Keratinocyte (primary cell): ENCODE data around the gene C14orf119. TPM values are rescaled to one million over a fixed set of nuclear protein-coding genes. Genes with fewer than 3 reads are reported as not detected.

ENCODE experiments used
- DNase-seq: peaks from one replicate; pipeline ENCODE4 v3.0.0-alpha.2; 2011; ENCODE audit warnings: low read depth, missing footprints, low spot score
- FAIRE-seq: peaks from 2 replicates; lab custom pipeline; 2011; peaks lifted over from hg19 to GRCh38; lab: Jason Lieb, UNC
- H2AFZ ChIP-seq: 2 replicates; pipeline ENCODE4 v1.6.0; 2012; ENCODE audit warnings: low read length, control low read depth, inconsistent platforms; ENCODE audit not compliant: control insufficient read depth
- H3K27ac ChIP-seq: 2 replicates; pipeline ENCODE4 v1.5.1; 2011; ENCODE audit warnings: low read length; ENCODE audit not compliant: control insufficient read depth, insufficient read depth
- H3K27me3 ChIP-seq: 3 replicates; pipeline ENCODE4 v1.6.0; 2011; ENCODE audit warnings: low read length; ENCODE audit not compliant: control insufficient read depth, insufficient read depth; ENCODE audit errors: extremely low read depth
- H3K36me3 ChIP-seq, 2 experiments: 2 replicates in 1 of 2; 3 replicates in 1 of 2; pipeline ENCODE4 v1.5.1; 2011; ENCODE audit warnings: low read length in 2 of 2, mild to moderate bottlenecking in 1 of 2; ENCODE audit not compliant: control insufficient read depth in 2 of 2, insufficient read depth in 2 of 2; ENCODE audit errors: extremely low read depth in 1 of 2
- H3K4me1 ChIP-seq: 3 replicates; pipeline ENCODE4 v1.5.1; 2011; ENCODE audit warnings: low read length; ENCODE audit not compliant: control insufficient read depth, insufficient read depth; ENCODE audit errors: extremely low read depth
- H3K4me2 ChIP-seq: 3 replicates; pipeline ENCODE4 v1.6.0; 2011; ENCODE audit warnings: low read depth, low read length; ENCODE audit not compliant: control insufficient read depth, insufficient read depth; ENCODE audit errors: extremely low read depth
- H3K4me3 ChIP-seq, 3 experiments: fragments of 200-600 bp in 1 of 3; sonication (generic) in 1 of 3; 2 replicates in 2 of 3; 3 replicates in 1 of 3; pipeline ENCODE4 v1.5.1; 2011 to 2016; ENCODE audit warnings: low read length in 3 of 3, mild to moderate bottlenecking in 3 of 3, control low read depth in 2 of 3, inconsistent platforms in 1 of 3, low read depth in 1 of 3, mixed read lengths in 1 of 3, mixed run types in 1 of 3, moderate library complexity in 1 of 3; ENCODE audit not compliant: control insufficient read depth in 2 of 3, insufficient read depth in 2 of 3; ENCODE audit errors: extremely low read depth in 1 of 3
- H3K79me2 ChIP-seq: 2 replicates; pipeline ENCODE4 v1.6.0; 2012; ENCODE audit warnings: low read length; ENCODE audit not compliant: control insufficient read depth, insufficient read depth
- H3K9ac ChIP-seq: 3 replicates; pipeline ENCODE4 v1.6.0; 2011; ENCODE audit warnings: low read length; ENCODE audit not compliant: control insufficient read depth, insufficient read depth; ENCODE audit errors: extremely low read depth
- H3K9me1 ChIP-seq: 3 replicates; pipeline ENCODE4 v1.6.0; 2011; ENCODE audit warnings: low read length; ENCODE audit not compliant: control insufficient read depth, insufficient read depth; ENCODE audit errors: extremely low read depth
- H3K9me3 ChIP-seq: 2 replicates; pipeline ENCODE4 v1.5.1; 2012; ENCODE audit warnings: low read depth, low read length; ENCODE audit not compliant: control insufficient read depth
- H4K20me1 ChIP-seq: 3 replicates; pipeline ENCODE4 v1.6.0; 2011; ENCODE audit warnings: low read length; ENCODE audit not compliant: control insufficient read depth, insufficient read depth; ENCODE audit errors: extremely low read depth
- EZH2 ChIP-seq: IDR thresholded peaks from one replicate; pipeline ENCODE4 v1.6.1; 2012; ENCODE audit warnings: inconsistent platforms, mild to moderate bottlenecking, low read length, moderate library complexity
- dilution Hi-C: fragments of 300-500 bp; cut with MboI; formaldehyde crosslinking; loops from one replicate; pipeline ENCODE4 v1.7.0; 2020; ENCODE audit warnings: low sequenced_read_pairs; ENCODE audit not compliant: extremely low pct_ligation_motif_present
- polyA plus RNA-seq, 5 experiments: library from polyadenylated mRNA; depleted of rRNA in 3 of 5; stranded (reverse) in 3 of 5; stranded (forward) in 1 of 5; unstranded in 1 of 5; fragments of >200 nt; gene quantifications; 1 replicate in 1 of 5; 2 replicates in 3 of 5; 3 replicates in 1 of 5; pipeline versions ENCODE4 v1.2.1 to v1.2.3, GENCODE V29; 2011 to 2012; ENCODE audit warnings: missing spikeins in 2 of 5, low read depth in 1 of 5, low replicate concordance in 1 of 5
- TF ChIP-seq, protein P1 (sequence below), 3 experiments: IDR thresholded peaks in 1 of 3; conservative IDR thresholded peaks in 1 of 3; optimal IDR thresholded peaks in 1 of 3; 2 replicates in 2 of 3; 3 replicates in 1 of 3; pipeline versions ENCODE3 to v1.5.1; 2011; ENCODE audit warnings: low read length in 3 of 3, mild to moderate bottlenecking in 3 of 3, moderate library complexity in 2 of 3, control low read depth in 1 of 3, inconsistent platforms in 1 of 3; ENCODE audit not compliant: insufficient read depth in 2 of 3; ENCODE audit errors: extremely low read depth in 1 of 3

Gene C14orf119
- polyA plus RNA-seq, 1 donor (not counting 4 experiments of a cell fraction or from before 2014, with no cell fraction given): 73.7 TPM

DNA sequence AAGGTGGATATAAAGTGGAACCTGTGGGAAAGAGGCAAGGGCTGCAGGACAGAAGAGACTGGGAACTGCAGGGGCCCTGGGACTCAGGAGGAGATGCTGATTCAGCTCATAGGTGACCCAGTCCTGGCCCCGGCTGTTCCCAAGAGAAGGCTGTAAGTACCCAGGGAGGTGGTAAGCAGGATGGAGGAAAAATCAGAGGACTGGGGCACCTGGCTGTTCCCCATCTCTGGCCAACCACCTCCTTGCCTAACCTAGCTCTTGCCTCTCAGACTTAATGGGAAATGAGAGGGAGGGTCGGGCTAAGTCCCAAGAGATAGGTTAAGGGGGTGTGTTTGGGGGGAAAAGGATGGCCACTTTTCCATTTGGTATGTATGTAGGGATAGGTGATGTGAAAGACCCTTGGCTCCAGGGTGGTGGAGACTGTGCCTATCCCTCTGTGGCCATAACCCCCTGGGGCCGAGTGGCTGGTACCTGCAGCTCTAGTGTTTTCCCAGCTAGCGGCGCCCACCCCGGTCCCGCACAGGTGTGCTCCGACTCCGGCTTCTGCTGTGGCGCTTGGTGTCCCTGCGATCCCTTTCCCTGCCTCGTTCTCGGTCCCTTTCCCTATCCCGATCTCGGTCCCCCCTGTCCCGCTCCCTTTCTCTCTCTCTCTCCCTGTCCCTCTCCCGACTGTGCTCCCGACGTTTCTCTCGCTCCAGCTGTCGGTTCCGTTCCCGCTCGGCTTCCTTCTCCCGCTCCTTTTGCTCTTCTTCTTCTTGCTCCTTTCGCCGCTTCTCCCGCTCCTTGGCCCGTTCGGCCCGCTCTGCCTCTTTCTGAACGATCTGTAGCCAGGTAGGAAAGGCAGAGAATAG is 36.4 kb upstream of the C14orf119 start:
- Histone ChIP-seq H3K9ac (no peak overlapping the region), H3K79me2 (peaks cover 5% of the 10 kb centered on the region), H2AFZ (no peak overlapping the region), H3K4me1 (peaks cover 30% of the 10 kb centered on the region), H4K20me1 (no peaks in the 10 kb centered on the region), H3K4me3 (no peak overlapping the region), H3K4me2 (no peak overlapping the region), H3K27me3 (no peaks in the 10 kb centered on the region), H3K27ac (no peak overlapping the region), H3K36me3 (peaks cover 32 to 37% of the 10 kb centered on the region in 2 experiments), H3K9me3 (no peaks in the 10 kb centered on the region), H3K9me1 (no peaks in the 10 kb centered on the region)
- dilution Hi-C loops: no loop called here
- DNase-seq: no peak
- no peak for FAIRE-seq
- TF ChIP-seq, protein P1, sequence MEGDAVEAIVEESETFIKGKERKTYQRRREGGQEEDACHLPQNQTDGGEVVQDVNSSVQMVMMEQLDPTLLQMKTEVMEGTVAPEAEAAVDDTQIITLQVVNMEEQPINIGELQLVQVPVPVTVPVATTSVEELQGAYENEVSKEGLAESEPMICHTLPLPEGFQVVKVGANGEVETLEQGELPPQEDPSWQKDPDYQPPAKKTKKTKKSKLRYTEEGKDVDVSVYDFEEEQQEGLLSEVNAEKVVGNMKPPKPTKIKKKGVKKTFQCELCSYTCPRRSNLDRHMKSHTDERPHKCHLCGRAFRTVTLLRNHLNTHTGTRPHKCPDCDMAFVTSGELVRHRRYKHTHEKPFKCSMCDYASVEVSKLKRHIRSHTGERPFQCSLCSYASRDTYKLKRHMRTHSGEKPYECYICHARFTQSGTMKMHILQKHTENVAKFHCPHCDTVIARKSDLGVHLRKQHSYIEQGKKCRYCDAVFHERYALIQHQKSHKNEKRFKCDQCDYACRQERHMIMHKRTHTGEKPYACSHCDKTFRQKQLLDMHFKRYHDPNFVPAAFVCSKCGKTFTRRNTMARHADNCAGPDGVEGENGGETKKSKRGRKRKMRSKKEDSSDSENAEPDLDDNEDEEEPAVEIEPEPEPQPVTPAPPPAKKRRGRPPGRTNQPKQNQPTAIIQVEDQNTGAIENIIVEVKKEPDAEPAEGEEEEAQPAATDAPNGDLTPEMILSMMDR (optimal IDR thresholded peaks at IDR 0.05 in 1 of 3, IDR thresholded peaks at IDR 0.05 in 1 of 3, conservative IDR thresholded peaks at IDR 0.05 in 1 of 3; ENCODE audit: extremely low read depth in 1 of 3, insufficient read depth in 2 of 3, low read length in 3 of 3): no peak
- no peak for TF ChIP-seq EZH2

DNA sequence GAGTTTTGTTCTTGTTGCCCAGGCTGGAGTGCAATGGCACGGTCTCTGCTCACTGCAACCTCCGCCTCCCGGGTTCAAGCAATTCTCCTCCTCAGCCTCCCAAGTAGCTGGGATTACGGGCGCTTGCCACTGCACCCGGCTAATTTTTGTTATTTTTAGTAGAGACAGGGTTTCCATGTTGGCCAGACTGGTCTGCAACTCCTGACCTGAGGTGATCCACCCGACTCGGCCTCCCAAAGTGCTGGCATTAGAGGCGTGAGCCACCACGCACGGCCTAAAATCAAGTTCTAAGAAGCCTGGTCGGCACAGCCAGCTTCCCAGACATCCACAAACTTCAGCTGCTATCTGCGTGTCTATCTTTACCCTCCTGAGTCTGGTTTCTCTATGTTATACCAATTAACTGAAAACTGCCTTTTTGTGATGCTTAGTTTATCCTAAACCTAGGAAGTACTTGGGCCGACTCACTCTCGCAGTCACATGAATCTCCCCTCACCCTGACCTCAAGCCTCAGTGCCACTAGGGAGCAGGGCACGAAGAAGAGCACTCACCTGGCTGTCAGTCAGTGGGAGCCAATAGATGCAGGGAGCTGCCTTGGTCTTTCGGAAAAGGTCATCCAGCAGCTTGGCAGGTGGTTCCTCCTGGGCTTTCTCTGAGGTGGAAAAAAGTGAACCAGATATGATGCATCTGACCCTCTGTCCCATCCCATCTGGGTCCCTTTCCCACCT is 34.6 kb upstream of the C14orf119 start:
- Histone ChIP-seq H3K79me2 (peaks cover 9% of the 10 kb centered on the region), H3K4me2 (no peak overlapping the region), H4K20me1 (no peaks in the 10 kb centered on the region), H3K36me3 (peaks cover 40 to 50% of the 10 kb centered on the region in 2 experiments), H2AFZ (no peak overlapping the region), H3K27ac (no peak overlapping the region), H3K9ac (no peak overlapping the region), H3K9me1 (no peaks in the 10 kb centered on the region), H3K9me3 (no peaks in the 10 kb centered on the region), H3K4me1 (peaks cover 30% of the 10 kb centered on the region), H3K27me3 (no peaks in the 10 kb centered on the region), H3K4me3 (no peak overlapping the region)
- FAIRE-seq: no peak
- dilution Hi-C loops: no loop called here
- TF ChIP-seq, protein P1 (optimal IDR thresholded peaks at IDR 0.05 in 1 of 3, IDR thresholded peaks at IDR 0.05 in 1 of 3, conservative IDR thresholded peaks at IDR 0.05 in 1 of 3; ENCODE audit: extremely low read depth in 1 of 3, insufficient read depth in 2 of 3, low read length in 3 of 3): no peak
- no peak for TF ChIP-seq EZH2
- no peak for DNase-seq
